ENCODE results near the gene DDX20. TPM values are rescaled to one million over a fixed set of nuclear protein-coding genes. Genes with fewer than 3 reads are reported as not detected.
A peak's percentile ranks its signal among the peaks of the same experiment; 100 is the strongest.

DDX20 gene, protein sequence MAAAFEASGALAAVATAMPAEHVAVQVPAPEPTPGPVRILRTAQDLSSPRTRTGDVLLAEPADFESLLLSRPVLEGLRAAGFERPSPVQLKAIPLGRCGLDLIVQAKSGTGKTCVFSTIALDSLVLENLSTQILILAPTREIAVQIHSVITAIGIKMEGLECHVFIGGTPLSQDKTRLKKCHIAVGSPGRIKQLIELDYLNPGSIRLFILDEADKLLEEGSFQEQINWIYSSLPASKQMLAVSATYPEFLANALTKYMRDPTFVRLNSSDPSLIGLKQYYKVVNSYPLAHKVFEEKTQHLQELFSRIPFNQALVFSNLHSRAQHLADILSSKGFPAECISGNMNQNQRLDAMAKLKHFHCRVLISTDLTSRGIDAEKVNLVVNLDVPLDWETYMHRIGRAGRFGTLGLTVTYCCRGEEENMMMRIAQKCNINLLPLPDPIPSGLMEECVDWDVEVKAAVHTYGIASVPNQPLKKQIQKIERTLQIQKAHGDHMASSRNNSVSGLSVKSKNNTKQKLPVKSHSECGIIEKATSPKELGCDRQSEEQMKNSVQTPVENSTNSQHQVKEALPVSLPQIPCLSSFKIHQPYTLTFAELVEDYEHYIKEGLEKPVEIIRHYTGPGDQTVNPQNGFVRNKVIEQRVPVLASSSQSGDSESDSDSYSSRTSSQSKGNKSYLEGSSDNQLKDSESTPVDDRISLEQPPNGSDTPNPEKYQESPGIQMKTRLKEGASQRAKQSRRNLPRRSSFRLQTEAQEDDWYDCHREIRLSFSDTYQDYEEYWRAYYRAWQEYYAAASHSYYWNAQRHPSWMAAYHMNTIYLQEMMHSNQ
- 10 to 100 TPM; 11.4 to 13.3 TPM for total RNA-seq

GRCh38 chr1:111755331-111756123 lies at the start of gene DDX20:
Gene DDX20, plus strand, starts transcription at chr1:111755901. Its CDS starts 24 bp downstream, at chr1:111755925.
- intact Hi-C loops (cut with micrococcal nuclease), result loop anchor here (1.0 to 5.0 kb wide), 13 partner anchors 13 to 883 kb away; partner anchors contain the start of genes ATP5PB, CAPZA1, CD53 and CEPT1
- Mint-ChIP-seq H3K36me3 (ENCODE audit: low read depth) (peaks cover 21% of the 10 kb centered on the region), H3K27ac (peak within 1 kb of the TSS; percentile 97), H3K27me3 (ENCODE audit: low read depth) (no peaks in the 10 kb centered on the region), H3K9me3 (no peaks in the 10 kb centered on the region), H3K4me3 (peak within 1 kb of the TSS; percentile 82), H3K4me1 (ENCODE audit: low read depth) (peaks cover 34% of the 10 kb centered on the region)
- CTCF ChIA-PET, result interaction anchor here (0.7 to 3.9 kb wide), 18 partner anchors 8 to 527 kb away, joined by 3 to 33 read pairs (median 4); partner anchors contain the start of genes ADORA3, ATP5PB, INKA2 and TMIGD3
- DNase-seq, result peak; percentile 95

- no peak overlapping the region for H3K27ac Mint-ChIP-seq
- H3K27me3 Mint-ChIP-seq (ENCODE audit: low read depth), result no peaks in the 10 kb centered on the region
- no peak for DNase-seq
- intact Hi-C loops (cut with micrococcal nuclease), result no loop called here
- CTCF ChIA-PET, result interaction anchor here (1.4 kb wide), 2 partner anchors 40 to 199 kb away, joined by 4 to 5 read pairs; no protein-coding TSS in a partner anchor
- no peak overlapping the region for H3K4me3 Mint-ChIP-seq
- H3K36me3 Mint-ChIP-seq (ENCODE audit: low read depth), result peaks cover 23% of the 10 kb centered on the region
- peaks cover 22% of the 10 kb centered on the region for H3K4me1 Mint-ChIP-seq (ENCODE audit: low read depth)
- no peaks in the 10 kb centered on the region for H3K9me3 Mint-ChIP-seq
Observed at GRCh38 chr1:111706921-111707320, 48.8 kb upstream of the DDX20 start.

GRCh38 chr1:111707906-111708305 lies 47.8 kb upstream of the DDX20 start:
- intact Hi-C loops (cut with micrococcal nuclease), result no loop called here
- H3K4me1 Mint-ChIP-seq (ENCODE audit: low read depth), result peaks cover 21% of the 10 kb centered on the region
- CTCF ChIA-PET, result interaction anchor here (1.4 kb wide), 2 partner anchors 39 to 200 kb away, joined by 4 to 5 read pairs; no protein-coding TSS in a partner anchor
- H3K36me3 Mint-ChIP-seq (ENCODE audit: low read depth), result peaks cover 19% of the 10 kb centered on the region
- no peaks in the 10 kb centered on the region for H3K27me3 Mint-ChIP-seq (ENCODE audit: low read depth)
- no peaks in the 10 kb centered on the region for H3K9me3 Mint-ChIP-seq
- peak overlapping the region; percentile 30 for H3K27ac Mint-ChIP-seq
- no peak for DNase-seq
- H3K4me3 Mint-ChIP-seq, result no peak overlapping the region

GRCh38 chr1:111709986-111710385 lies 45.7 kb upstream of the DDX20 start:
- no peaks in the 10 kb centered on the region for H3K27me3 Mint-ChIP-seq (ENCODE audit: low read depth)
- H3K9me3 Mint-ChIP-seq, result no peaks in the 10 kb centered on the region
- H3K36me3 Mint-ChIP-seq (ENCODE audit: low read depth), result peaks cover 13% of the 10 kb centered on the region
- H3K4me3 Mint-ChIP-seq, result no peak overlapping the region
- H3K4me1 Mint-ChIP-seq (ENCODE audit: low read depth), result peaks cover 17% of the 10 kb centered on the region
- CTCF ChIA-PET, result interaction anchor here (0.5 to 8.0 kb wide), 2 partner anchors 10 to 202 kb away, joined by 3 to 56 read pairs; no protein-coding TSS in a partner anchor
- DNase-seq, result no peak
- intact Hi-C loops (cut with micrococcal nuclease), result no loop called here
- H3K27ac Mint-ChIP-seq, result peak overlapping the region; percentile 28

DNA sequence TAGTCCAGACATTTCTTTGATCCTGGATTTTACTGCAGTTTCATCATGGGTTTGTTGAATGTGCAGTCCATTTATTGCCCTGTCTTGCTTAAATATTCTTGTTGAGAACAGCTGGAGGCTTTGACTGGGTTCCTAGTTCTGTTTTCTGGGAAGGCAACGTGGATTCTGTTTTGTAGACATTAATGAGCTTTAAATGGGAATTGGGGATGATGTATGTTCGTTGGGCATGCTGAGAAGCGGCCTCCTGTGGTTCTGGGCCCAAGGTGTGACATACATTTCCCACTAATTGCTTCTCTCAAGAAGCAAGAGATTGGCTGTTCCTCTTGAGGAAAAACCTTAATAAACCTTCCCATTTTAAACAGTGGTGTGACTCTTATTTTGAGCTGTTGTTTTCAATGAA lies 39.4 kb upstream of the DDX20 start:
- Mint-ChIP-seq H3K27ac (no peak overlapping the region), H3K4me3 (no peak overlapping the region), H3K9me3 (no peaks in the 10 kb centered on the region), H3K4me1 (ENCODE audit: low read depth) (peaks cover 2% of the 10 kb centered on the region), H3K27me3 (ENCODE audit: low read depth) (no peaks in the 10 kb centered on the region), H3K36me3 (ENCODE audit: low read depth) (peaks cover 5% of the 10 kb centered on the region)
- CTCF ChIA-PET, result interaction anchor here (1.1 to 8.0 kb wide), 9 partner anchors 15 to 235 kb away, joined by 3 to 61 read pairs (median 18); partner anchors contain the start of genes DDX20 and INKA2
- intact Hi-C loops (cut with micrococcal nuclease), result no loop called here
- no peak for DNase-seq

- H3K4me3 Mint-ChIP-seq, result no peak overlapping the region
- peaks cover 2% of the 10 kb centered on the region for H3K4me1 Mint-ChIP-seq (ENCODE audit: low read depth)
- intact Hi-C loops (cut with micrococcal nuclease), result no loop called here
- peaks cover 5% of the 10 kb centered on the region for H3K36me3 Mint-ChIP-seq (ENCODE audit: low read depth)
- H3K9me3 Mint-ChIP-seq, result no peaks in the 10 kb centered on the region
- CTCF ChIA-PET, result interaction anchor here (1.3 to 4.8 kb wide), 2 partner anchors 28 to 30 kb away, joined by 3 to 61 read pairs; no protein-coding TSS in a partner anchor
- no peaks in the 10 kb centered on the region for H3K27me3 Mint-ChIP-seq (ENCODE audit: low read depth)
- no peak overlapping the region for H3K27ac Mint-ChIP-seq
- no peak for DNase-seq
Observed at GRCh38 chr1:111717450-111717849, 38.3 kb upstream of the DDX20 start.

- H3K36me3 Mint-ChIP-seq (ENCODE audit: low read depth), result peaks cover 5% of the 10 kb centered on the region
- no peak overlapping the region for H3K27ac Mint-ChIP-seq
- CTCF ChIA-PET, result interaction anchor here (1.1 to 1.3 kb wide), 2 partner anchors 25 to 26 kb away, joined by 3 to 5 read pairs; no protein-coding TSS in a partner anchor
- no peak for DNase-seq
- no peaks in the 10 kb centered on the region for H3K27me3 Mint-ChIP-seq (ENCODE audit: low read depth)
- H3K4me1 Mint-ChIP-seq (ENCODE audit: low read depth), result peaks cover 11% of the 10 kb centered on the region
- intact Hi-C loops (cut with micrococcal nuclease), result no loop called here
- no peaks in the 10 kb centered on the region for H3K9me3 Mint-ChIP-seq
- H3K4me3 Mint-ChIP-seq, result no peak overlapping the region
Observed at GRCh38 chr1:111719135-111719534, 36.6 kb upstream of the DDX20 start.

- Mint-ChIP-seq H3K9me3 (no peaks in the 10 kb centered on the region), H3K27ac (no peak overlapping the region), H3K4me3 (no peak overlapping the region), H3K4me1 (ENCODE audit: low read depth) (peaks cover 11% of the 10 kb centered on the region), H3K27me3 (ENCODE audit: low read depth) (no peaks in the 10 kb centered on the region), H3K36me3 (ENCODE audit: low read depth) (peaks cover 5% of the 10 kb centered on the region)
- DNase-seq, result no peak
- intact Hi-C loops (cut with micrococcal nuclease), result no loop called here
- CTCF ChIA-PET, result interaction anchor here (1.3 kb wide), 1 partner anchor 26 kb away, joined by 3 read pairs; no protein-coding TSS in a partner anchor
Observed at GRCh38 chr1:111719674-111720132, 36.0 kb upstream of the DDX20 start.

DNA sequence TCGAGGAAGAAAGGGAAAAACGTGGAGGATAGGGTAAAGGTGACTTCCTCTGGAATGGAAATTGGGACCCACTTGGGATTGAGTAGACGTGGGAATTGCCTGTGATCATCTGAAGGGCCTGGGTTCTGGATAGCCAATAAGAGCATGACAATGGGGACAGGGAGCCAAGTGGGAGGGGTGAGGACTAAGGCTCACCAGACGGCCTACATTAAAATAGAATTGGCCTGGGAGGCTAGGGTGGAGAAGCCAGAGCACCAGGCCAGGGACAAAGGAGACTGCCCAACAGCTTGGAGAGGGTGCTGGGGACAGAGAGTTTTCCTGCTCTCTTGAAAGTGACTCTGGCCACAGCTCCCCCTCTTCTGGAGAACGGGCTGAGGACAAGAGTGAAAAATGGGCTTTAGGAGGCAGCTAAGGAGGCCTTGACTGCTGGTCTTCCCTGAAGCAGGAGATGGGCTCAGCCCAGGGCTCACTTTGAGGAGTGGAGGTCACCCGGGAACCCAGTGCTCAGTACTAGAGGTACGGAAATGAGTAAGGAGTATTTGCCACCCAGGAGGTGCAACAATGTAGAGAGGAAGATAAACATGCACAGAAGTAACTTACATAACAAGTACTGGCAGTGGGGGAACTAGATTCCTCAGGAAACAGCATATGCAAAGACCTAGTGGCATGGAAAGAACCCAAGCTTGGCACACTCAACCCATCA lies 35.3 kb upstream of the DDX20 start:
- intact Hi-C loops (cut with micrococcal nuclease), result no loop called here
- Mint-ChIP-seq H3K27me3 (ENCODE audit: low read depth) (no peaks in the 10 kb centered on the region), H3K9me3 (no peaks in the 10 kb centered on the region), H3K4me1 (ENCODE audit: low read depth) (peaks cover 11% of the 10 kb centered on the region), H3K36me3 (ENCODE audit: low read depth) (peaks cover 4% of the 10 kb centered on the region), H3K4me3 (no peak overlapping the region), H3K27ac (no peak overlapping the region)
- DNase-seq, result no peak
- CTCF ChIA-PET, result interaction anchor here (1.3 kb wide), 1 partner anchor 25 kb away, joined by 3 read pairs; no protein-coding TSS in a partner anchor

- DNase-seq, result no peak
- Mint-ChIP-seq H3K27me3 (ENCODE audit: low read depth) (no peaks in the 10 kb centered on the region), H3K9me3 (no peaks in the 10 kb centered on the region), H3K4me3 (no peak overlapping the region), H3K36me3 (ENCODE audit: low read depth) (peaks cover 4% of the 10 kb centered on the region), H3K4me1 (ENCODE audit: low read depth) (peaks cover 11% of the 10 kb centered on the region), H3K27ac (no peak overlapping the region)
- CTCF ChIA-PET, result interaction anchor here (1.3 kb wide), 1 partner anchor 16 kb away, joined by 3 read pairs; no protein-coding TSS in a partner anchor
- intact Hi-C loops (cut with micrococcal nuclease), result no loop called here
Observed at GRCh38 chr1:111720977-111721786, 34.5 kb upstream of the DDX20 start.

Data from activated naive CD4-positive, alpha-beta T cell treated with anti-CD3 and anti-CD28 coated beads for 36 hours (primary cell).